ENCODE measurements around the gene ABCB8.
A peak's percentile ranks its signal among the peaks of the same experiment; 100 is the strongest.

Gene ABCB8

GRCh38 chr7:151013356-151013732 is 14.9 kb upstream of the ABCB8 start:
- H3K36me3 Mint-ChIP-seq (ENCODE audit: low read depth), result peaks cover 3% of the 10 kb centered on the region

GRCh38 chr7:151013733-151014497 is 14.3 kb upstream of the ABCB8 start:
- peaks cover 45% of the 10 kb centered on the region for H3K4me1 Mint-ChIP-seq
- no peaks in the 10 kb centered on the region for H3K9me3 Mint-ChIP-seq
- H3K27me3 Mint-ChIP-seq (ENCODE audit: low read depth), result peaks cover 37% of the 10 kb centered on the region
- peak overlapping the region; percentile 48 to 60 (median 59) for H3K4me3 Mint-ChIP-seq
- TF ChIP-seq CTCF (IDR thresholded peaks at IDR 0.05; ENCODE audit: unreplicated experiment in 3 of 3), result no peak
- peaks cover 3% of the 10 kb centered on the region for H3K36me3 Mint-ChIP-seq (ENCODE audit: low read depth)
- H3K27ac Mint-ChIP-seq, result peak overlapping the region in 1 of 3 experiments; percentile 13

More at GRCh38 chr7:151013356-151013732, 14.9 kb upstream of the ABCB8 start:
- H3K27me3 Mint-ChIP-seq (ENCODE audit: low read depth), result peaks cover 35% of the 10 kb centered on the region
- no peaks in the 10 kb centered on the region for H3K9me3 Mint-ChIP-seq
- no peak overlapping the region for H3K27ac Mint-ChIP-seq
- no peak for TF ChIP-seq CTCF (IDR thresholded peaks at IDR 0.05; ENCODE audit: unreplicated experiment in 3 of 3)
- H3K4me3 Mint-ChIP-seq, result no peak overlapping the region
- H3K4me1 Mint-ChIP-seq, result peaks cover 45% of the 10 kb centered on the region

GRCh38 chr7:151014950-151015349 is 13.3 kb upstream of the ABCB8 start:
- H3K4me3 Mint-ChIP-seq, result no peak overlapping the region
- H3K9me3 Mint-ChIP-seq, result no peaks in the 10 kb centered on the region
- no peak for TF ChIP-seq CTCF (IDR thresholded peaks at IDR 0.05; ENCODE audit: unreplicated experiment in 3 of 3)
- H3K4me1 Mint-ChIP-seq, result peaks cover 46% of the 10 kb centered on the region
- H3K27me3 Mint-ChIP-seq (ENCODE audit: low read depth), result peaks cover 44% of the 10 kb centered on the region
- H3K27ac Mint-ChIP-seq, result no peak overlapping the region
- peaks cover 3% of the 10 kb centered on the region for H3K36me3 Mint-ChIP-seq (ENCODE audit: low read depth)

- no peak for TF ChIP-seq CTCF (IDR thresholded peaks at IDR 0.05; ENCODE audit: unreplicated experiment in 3 of 3)
- Mint-ChIP-seq H3K27me3 (ENCODE audit: low read depth) (peaks cover 46% of the 10 kb centered on the region), H3K27ac (no peak overlapping the region)
Observed at GRCh38 chr7:151015967-151016366, 12.3 kb upstream of the ABCB8 start.

GRCh38 chr7:151016505-151016904 is 11.7 kb upstream of the ABCB8 start:
- H3K27ac Mint-ChIP-seq, result no peak overlapping the region
- H3K36me3 Mint-ChIP-seq (ENCODE audit: low read depth), result peaks cover 3% of the 10 kb centered on the region
- no peak for TF ChIP-seq CTCF (IDR thresholded peaks at IDR 0.05; ENCODE audit: unreplicated experiment in 3 of 3)
- H3K4me1 Mint-ChIP-seq, result peaks cover 45% of the 10 kb centered on the region
- H3K27me3 Mint-ChIP-seq (ENCODE audit: low read depth), result peaks cover 49% of the 10 kb centered on the region
- H3K9me3 Mint-ChIP-seq, result no peaks in the 10 kb centered on the region
- H3K4me3 Mint-ChIP-seq, result peak overlapping the region in 2 of 3 experiments; percentile 17 to 21

More at GRCh38 chr7:151015967-151016366, 12.3 kb upstream of the ABCB8 start:
- no peak overlapping the region for H3K4me3 Mint-ChIP-seq
- no peaks in the 10 kb centered on the region for H3K9me3 Mint-ChIP-seq
- H3K36me3 Mint-ChIP-seq (ENCODE audit: low read depth), result peaks cover 3% of the 10 kb centered on the region
- peaks cover 47% of the 10 kb centered on the region for H3K4me1 Mint-ChIP-seq

- H3K27me3 Mint-ChIP-seq (ENCODE audit: low read depth), result peaks cover 50% of the 10 kb centered on the region
- no peak for TF ChIP-seq CTCF (IDR thresholded peaks at IDR 0.05; ENCODE audit: unreplicated experiment in 3 of 3)
- no peaks in the 10 kb centered on the region for H3K9me3 Mint-ChIP-seq
- H3K4me1 Mint-ChIP-seq, result peaks cover 41% of the 10 kb centered on the region
- peak overlapping the region in 2 of 3 experiments; percentile 82 to 84 for H3K4me3 Mint-ChIP-seq
- H3K36me3 Mint-ChIP-seq (ENCODE audit: low read depth), result peaks cover 3% of the 10 kb centered on the region
- H3K27ac Mint-ChIP-seq, result no peak overlapping the region
Observed at GRCh38 chr7:151016942-151017341, 11.3 kb upstream of the ABCB8 start.
